Progenitor cell of endocrine pancreas (in vitro differentiated cells): ENCODE results near the gene MX2. TPM values are rescaled to one million over a fixed set of nuclear protein-coding genes. Genes with fewer than 3 reads are reported as not detected.

ENCODE experiments used
- DNase-seq: peaks from one replicate; pipeline ENCODE4 v3.0.0; 2021; ENCODE audit warnings: low spot score; ENCODE audit not compliant: unreplicated experiment
- H3K27ac Mint-ChIP-seq: 2 replicates; pipeline ENCODE4 v1.8.0; 2021; ENCODE audit warnings: mild to moderate bottlenecking, moderate library complexity, mixed read lengths
- H3K27me3 Mint-ChIP-seq: 2 replicates; pipeline ENCODE4 v1.8.0; 2021; ENCODE audit warnings: mixed read lengths
- H3K36me3 Mint-ChIP-seq: 2 replicates; pipeline ENCODE4 v1.8.0; 2022; ENCODE audit warnings: mixed read lengths; ENCODE audit not compliant: insufficient read depth
- H3K4me1 Mint-ChIP-seq: 2 replicates; pipeline ENCODE4 v1.8.0; 2021; ENCODE audit warnings: low read depth, mixed read lengths
- H3K4me3 Mint-ChIP-seq: 2 replicates; pipeline ENCODE4 v1.8.0; 2021; ENCODE audit warnings: low read depth, mild to moderate bottlenecking, moderate library complexity, mixed read lengths
- H3K9me3 Mint-ChIP-seq: 2 replicates; pipeline ENCODE4 v1.8.0; 2021; ENCODE audit warnings: low read depth, mixed read lengths
- CTCF ChIP-seq: fragments of 200-600 bp; sonication (generic); IDR thresholded peaks from one replicate; pipeline ENCODE4 v1.5.0; 2021; ENCODE audit warnings: antibody characterized with exemption, mild to moderate bottlenecking; ENCODE audit not compliant: unreplicated experiment
- total RNA-seq: library from RNA; stranded (reverse); gene quantifications from 2 replicates; pipeline ENCODE4 v1.2.1, GENCODE V29; 2021

MX2 gene
- total RNA-seq, 1 donor from 2014 or later = 0.86 TPM

DNA sequence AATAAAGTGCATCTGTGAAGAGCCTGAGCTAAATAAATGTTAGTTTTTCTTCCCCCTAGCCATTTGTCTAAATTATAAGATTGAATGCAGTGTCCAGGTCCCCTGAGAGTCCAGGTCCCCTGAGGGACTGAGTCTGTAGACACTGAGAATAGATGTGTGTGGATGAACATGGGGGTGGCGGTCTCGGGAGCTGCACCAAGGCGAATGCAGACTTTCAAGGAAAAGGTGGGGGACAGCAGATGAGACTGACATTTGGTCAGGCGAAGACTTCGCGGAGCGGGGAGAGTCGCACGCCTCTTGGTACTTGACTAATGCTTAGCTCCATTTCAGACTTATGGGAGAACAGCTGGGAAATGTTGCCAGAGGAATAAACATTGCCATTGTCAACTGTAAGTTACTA lies 17.7 kb upstream of the MX2 start:
- Mint-ChIP-seq H3K4me1 (no peaks in the 10 kb centered on the region), H3K9me3 (peaks cover 6% of the 10 kb centered on the region), H3K27me3 (peaks cover 3% of the 10 kb centered on the region), H3K27ac (no peak overlapping the region), H3K36me3 (peaks cover 6% of the 10 kb centered on the region), H3K4me3 (no peak overlapping the region)
- no peak for DNase-seq
- no peak for TF ChIP-seq CTCF

GRCh38 chr21:41345356-41345755 lies 16.5 kb upstream of the MX2 start:
- Mint-ChIP-seq H3K27me3 (peaks cover 3% of the 10 kb centered on the region), H3K36me3 (peaks cover 6% of the 10 kb centered on the region), H3K4me1 (no peaks in the 10 kb centered on the region), H3K27ac (no peak overlapping the region), H3K4me3 (no peak overlapping the region), H3K9me3 (peaks cover 6% of the 10 kb centered on the region)
- no peak for TF ChIP-seq CTCF
- no peak for DNase-seq

- Mint-ChIP-seq H3K4me3 (no peak overlapping the region), H3K27me3 (peaks cover 6% of the 10 kb centered on the region), H3K9me3 (peaks cover 6% of the 10 kb centered on the region), H3K36me3 (peaks cover 6% of the 10 kb centered on the region), H3K27ac (no peak overlapping the region), H3K4me1 (no peaks in the 10 kb centered on the region)
- no peak for TF ChIP-seq CTCF
- no peak for DNase-seq
These were observed 15.7 kb upstream of the MX2 start for GRCh38 chr21:41345934-41346685.

- no peak for TF ChIP-seq CTCF
- no peak for DNase-seq
- Mint-ChIP-seq H3K27ac (no peak overlapping the region), H3K27me3 (peaks cover 6% of the 10 kb centered on the region), H3K4me3 (no peak overlapping the region), H3K9me3 (peaks cover 6% of the 10 kb centered on the region), H3K36me3 (peaks cover 6% of the 10 kb centered on the region), H3K4me1 (no peaks in the 10 kb centered on the region)
These were observed 15.1 kb upstream of the MX2 start for GRCh38 chr21:41346758-41347157.

DNA sequence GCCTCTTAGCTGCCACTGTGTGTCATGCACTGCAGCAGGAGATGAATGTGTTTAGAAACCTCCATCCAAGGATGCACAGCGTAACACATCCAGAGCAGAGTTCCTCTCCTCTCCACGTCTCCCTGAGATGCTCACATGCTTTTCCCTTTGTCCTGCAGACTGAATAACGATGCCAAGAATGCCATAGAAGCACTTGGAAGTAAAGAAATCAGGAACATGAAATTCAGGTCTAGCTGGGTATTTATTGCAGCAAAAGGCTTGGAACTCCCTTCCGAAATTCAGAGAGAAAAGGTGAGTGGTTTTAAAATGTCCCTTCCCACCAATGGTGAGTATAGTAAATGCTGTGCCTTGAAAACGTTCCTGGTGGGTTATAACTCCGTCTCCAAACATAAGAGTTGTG lies 13.4 kb upstream of the MX2 start:
- H3K9me3 Mint-ChIP-seq = no peaks in the 10 kb centered on the region
- H3K36me3 Mint-ChIP-seq = no peaks in the 10 kb centered on the region
- no peak for TF ChIP-seq CTCF
- H3K27ac Mint-ChIP-seq = no peak overlapping the region
- H3K4me1 Mint-ChIP-seq = no peaks in the 10 kb centered on the region
- no peak for DNase-seq
- peaks cover 6% of the 10 kb centered on the region for H3K27me3 Mint-ChIP-seq
- no peak overlapping the region for H3K4me3 Mint-ChIP-seq
